ENCODE data around the gene CC2D1A.

GRCh38 chr19:13954185-13954584 lies 48.2 kb downstream of the CC2D1A start:
- TF ChIP-seq CTCF (IDR thresholded peaks at IDR 0.05) (no peak), POLR2A (IDR thresholded peaks at IDR 0.05) (no peak)

Data from tibial nerve (tissue), 3 donors.